ENCODE measurements around the gene MT1HL1.
"Not testable (repeated sequence)": the region's sequence is repeated elsewhere in the genome, so short reads cannot be mapped to it uniquely, and the experiment has no call there.

DNA sequence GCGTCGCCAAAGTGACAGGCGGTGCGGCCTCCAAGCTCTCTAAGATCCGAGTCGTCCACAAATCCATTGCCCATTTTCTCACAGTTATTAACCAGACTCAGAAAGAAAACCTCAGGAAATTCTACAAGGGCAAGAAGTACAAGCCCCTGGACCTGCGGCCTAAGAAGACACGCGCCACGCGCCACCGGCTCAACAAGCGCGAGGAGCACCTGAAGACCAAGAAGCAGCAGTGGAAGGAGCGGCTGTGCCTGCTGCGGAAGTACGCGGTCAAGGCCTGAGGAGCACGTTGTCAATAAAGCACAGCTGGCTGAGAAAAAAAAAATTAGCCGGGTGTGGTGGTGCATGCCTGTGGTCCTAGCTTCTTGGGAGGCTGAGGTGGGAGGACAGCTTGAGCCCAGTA is 22.8 kb downstream of the MT1HL1 start:
- TF ChIP-seq KDM4A (IDR thresholded peaks at IDR 0.05; ENCODE audit: low read depth, low read length, severe bottlenecking); CREB1 (IDR thresholded peaks at IDR 0.05); MAFK (IDR thresholded peaks at IDR 0.05; ENCODE audit: low read depth, low read length); SUZ12 (IDR thresholded peaks at IDR 0.05; ENCODE audit: low read length); EP300 (IDR thresholded peaks at IDR 0.05; ENCODE audit: borderline replicate concordance in 1 of 2, low read depth in 2 of 2, low read length in 2 of 2); POLR2A (IDR thresholded peaks at IDR 0.05; ENCODE audit: control extremely low read depth in 1 of 2, low read depth in 2 of 2, low read length in 2 of 2); CHD2 (IDR thresholded peaks at IDR 0.05; ENCODE audit: low read length); JUND (IDR thresholded peaks at IDR 0.05; ENCODE audit: low read length); EGR1 (IDR thresholded peaks at IDR 0.05; ENCODE audit: borderline replicate concordance, low read depth, low read length); NRF1 (IDR thresholded peaks at IDR 0.05; ENCODE audit: low read depth, low read length): not testable (repeated sequence)
- TF ChIP-seq, protein P1, sequence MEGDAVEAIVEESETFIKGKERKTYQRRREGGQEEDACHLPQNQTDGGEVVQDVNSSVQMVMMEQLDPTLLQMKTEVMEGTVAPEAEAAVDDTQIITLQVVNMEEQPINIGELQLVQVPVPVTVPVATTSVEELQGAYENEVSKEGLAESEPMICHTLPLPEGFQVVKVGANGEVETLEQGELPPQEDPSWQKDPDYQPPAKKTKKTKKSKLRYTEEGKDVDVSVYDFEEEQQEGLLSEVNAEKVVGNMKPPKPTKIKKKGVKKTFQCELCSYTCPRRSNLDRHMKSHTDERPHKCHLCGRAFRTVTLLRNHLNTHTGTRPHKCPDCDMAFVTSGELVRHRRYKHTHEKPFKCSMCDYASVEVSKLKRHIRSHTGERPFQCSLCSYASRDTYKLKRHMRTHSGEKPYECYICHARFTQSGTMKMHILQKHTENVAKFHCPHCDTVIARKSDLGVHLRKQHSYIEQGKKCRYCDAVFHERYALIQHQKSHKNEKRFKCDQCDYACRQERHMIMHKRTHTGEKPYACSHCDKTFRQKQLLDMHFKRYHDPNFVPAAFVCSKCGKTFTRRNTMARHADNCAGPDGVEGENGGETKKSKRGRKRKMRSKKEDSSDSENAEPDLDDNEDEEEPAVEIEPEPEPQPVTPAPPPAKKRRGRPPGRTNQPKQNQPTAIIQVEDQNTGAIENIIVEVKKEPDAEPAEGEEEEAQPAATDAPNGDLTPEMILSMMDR (IDR thresholded peaks at IDR 0.05; ENCODE audit: control extremely low read depth in 1 of 3, insufficient read depth in 1 of 3, low read depth in 1 of 3, low read length in 3 of 3) = not testable (repeated sequence)
- TF ChIP-seq, protein P2, sequence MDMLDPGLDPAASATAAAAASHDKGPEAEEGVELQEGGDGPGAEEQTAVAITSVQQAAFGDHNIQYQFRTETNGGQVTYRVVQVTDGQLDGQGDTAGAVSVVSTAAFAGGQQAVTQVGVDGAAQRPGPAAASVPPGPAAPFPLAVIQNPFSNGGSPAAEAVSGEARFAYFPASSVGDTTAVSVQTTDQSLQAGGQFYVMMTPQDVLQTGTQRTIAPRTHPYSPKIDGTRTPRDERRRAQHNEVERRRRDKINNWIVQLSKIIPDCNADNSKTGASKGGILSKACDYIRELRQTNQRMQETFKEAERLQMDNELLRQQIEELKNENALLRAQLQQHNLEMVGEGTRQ (IDR thresholded peaks at IDR 0.05; ENCODE audit: low read length) = not testable (repeated sequence)
